ENCODE data around the gene ABHD12B.
"Not testable (repeated sequence)": the region's sequence is repeated elsewhere in the genome, so short reads cannot be mapped to it uniquely, and the experiment has no call there.

The ABHD12B gene

DNA sequence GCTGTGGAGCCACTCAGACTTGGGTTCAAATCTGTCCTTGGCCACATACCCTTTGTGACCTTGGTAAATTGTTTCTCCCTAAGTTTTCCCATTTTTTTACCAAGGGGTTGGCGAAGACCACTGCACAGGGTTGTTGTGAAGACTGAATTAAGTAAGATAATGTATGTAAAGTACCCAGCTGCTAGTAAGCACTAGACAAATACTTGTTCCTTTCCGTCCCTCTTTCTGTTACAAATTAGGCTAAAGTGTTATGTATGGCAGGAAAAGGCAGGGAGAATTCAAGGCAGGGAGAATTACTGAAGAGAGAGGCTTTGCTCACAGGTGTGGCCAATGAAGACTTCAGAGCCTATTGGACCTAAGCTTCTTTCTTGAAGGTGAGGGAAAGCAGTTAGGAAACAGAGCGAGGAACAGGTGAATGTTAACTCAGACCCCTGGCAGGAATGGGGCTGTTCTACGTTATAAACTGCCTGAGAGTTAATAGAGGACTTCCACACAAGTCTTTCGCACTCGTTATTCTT lies 25.9 kb downstream of the ABHD12B start:
- no peak for DNase-seq

DNA sequence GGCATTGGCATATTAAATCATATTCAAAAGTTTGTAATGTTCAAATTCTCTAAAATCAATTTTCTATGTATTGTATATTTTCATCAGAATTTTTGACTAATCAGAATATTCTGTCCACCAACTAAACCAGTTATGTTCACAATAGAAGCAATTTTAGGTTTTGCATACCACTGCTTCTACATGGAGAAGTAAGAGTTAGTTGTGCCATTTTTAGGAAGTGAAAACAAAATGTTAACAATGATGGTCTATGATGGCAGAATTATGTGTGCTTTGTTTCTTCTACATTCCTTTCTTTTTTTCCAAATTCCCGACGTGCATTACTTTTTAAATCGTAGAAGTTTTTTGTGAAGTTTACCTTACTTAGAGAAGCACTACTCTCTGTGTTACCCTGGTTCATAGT lies 29.5 kb downstream of the ABHD12B start:
- no peak for DNase-seq

DNA sequence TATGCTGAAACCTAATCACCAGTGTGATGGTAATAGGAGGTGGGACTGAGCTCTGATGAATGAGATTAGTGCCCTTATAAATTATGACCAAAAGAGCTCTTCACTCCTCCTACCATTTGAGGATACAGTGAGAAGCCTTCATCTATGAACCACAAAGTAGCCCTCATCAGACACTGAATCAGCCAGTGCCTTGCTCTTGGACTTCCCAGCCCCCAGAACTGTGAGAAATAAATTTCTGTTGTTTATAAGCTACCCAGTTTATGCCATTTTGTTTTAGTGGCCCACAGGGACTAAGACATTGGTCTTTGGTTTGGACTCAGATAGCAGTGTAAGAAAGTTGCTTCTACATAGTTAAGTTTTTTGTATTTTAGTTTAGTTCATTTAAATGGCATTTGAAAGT lies 32.9 kb downstream of the ABHD12B start:
- DNase-seq, result no peak

DNA sequence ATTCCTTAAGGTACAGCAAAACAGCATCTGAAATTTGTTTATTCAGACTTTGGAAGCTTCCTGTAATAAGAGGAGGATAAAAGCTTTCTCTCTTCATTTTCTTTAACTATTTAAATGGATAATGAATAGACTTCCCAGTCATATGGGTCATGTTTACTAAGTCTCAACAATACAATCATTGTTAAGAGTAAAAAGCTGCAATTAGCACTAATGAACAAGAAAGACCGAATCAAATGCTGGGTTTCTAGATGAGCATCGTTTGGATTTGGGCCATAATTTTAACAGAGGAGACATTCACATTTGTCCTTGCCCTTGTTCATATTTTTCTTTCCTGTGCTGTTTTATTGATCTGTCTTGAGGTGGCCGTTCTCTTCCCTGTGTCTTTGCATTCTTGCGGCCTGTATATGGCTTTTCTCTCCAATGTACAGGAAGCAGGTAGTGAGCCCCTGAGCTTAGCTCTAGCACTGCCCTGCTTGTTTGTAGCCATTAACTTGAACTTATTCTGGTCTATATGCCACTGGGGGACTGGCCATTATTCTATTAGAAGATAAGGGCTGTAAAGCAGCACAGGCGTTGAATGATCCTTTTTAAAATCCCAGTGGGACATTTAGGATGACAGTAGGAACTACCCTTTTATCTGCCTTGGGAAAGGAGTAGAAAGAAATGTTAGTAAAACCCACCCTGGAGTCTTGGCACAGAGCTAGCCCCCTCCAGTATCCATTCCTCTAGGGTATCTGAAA lies 34.6 kb downstream of the ABHD12B start:
- DNase-seq, result peak; percentile 37

GRCh38 chr14:50910495-50911420 lies 38.9 kb downstream of the ABHD12B start:
- no peak for DNase-seq

GRCh38 chr14:50917449-50917848 lies 45.6 kb downstream of the ABHD12B start:
- no peak for DNase-seq

DNA sequence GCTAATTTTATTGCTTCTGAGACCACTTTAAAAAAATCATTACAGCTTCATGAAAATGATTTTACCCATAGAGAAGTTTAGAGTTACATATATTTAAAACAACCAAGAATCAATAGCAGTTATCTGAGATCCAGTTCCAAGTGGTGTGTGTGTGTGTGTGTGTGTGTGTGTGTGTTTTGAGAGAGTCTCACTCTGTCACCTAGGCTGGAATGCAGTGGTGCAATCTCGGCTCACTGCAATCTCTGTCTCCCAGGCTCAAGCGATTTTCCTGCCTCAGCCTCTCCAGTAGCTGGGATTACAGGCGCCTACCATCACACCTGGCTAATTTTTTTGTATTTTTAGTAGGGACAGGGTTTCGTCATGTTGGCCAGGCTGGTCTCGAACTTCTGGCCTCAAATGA lies 47.7 kb downstream of the ABHD12B start:
- DNase-seq, result not testable (repeated sequence)

GRCh38 chr14:50920482-50921230 lies 48.8 kb downstream of the ABHD12B start:
- DNase-seq, result no peak

DNA sequence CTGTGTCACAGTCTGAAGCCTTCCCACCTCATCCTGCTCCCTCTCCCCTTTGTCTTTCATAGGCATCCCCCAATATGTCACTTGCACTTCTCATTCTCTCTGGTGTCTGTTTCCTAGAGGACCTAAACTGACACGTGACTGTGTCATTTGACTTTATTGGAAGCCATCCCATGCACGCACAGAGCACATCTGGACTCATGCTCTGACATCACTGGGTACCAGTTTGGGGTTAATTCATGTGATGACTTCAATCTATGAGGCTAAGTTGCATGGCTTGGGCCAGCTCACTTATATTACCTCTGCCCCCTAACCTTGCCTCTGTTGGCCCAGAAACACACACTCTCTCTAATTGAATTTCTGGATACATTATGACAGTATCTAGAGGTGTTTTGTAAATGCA lies 51.0 kb downstream of the ABHD12B start:
- no peak for DNase-seq

DNA sequence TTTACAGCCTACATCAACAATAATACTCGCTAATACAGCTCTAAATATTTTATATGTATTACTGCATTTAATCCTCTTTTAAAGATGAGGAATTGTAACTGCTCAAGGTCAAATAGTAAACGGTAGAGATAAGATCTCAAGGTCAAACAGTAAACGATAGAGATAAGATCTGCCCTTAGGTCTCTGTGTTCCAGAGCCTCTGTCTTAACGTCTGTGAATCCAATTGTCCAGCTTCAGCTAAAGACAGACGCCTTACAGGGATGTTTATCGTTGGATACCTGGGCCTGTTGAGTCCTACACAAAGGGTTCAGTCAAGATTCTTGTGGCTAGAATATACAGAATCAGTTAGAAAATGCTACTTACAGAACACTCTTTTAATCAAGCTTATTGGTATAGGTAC lies 52.4 kb downstream of the ABHD12B start:
- no peak for DNase-seq

DNA sequence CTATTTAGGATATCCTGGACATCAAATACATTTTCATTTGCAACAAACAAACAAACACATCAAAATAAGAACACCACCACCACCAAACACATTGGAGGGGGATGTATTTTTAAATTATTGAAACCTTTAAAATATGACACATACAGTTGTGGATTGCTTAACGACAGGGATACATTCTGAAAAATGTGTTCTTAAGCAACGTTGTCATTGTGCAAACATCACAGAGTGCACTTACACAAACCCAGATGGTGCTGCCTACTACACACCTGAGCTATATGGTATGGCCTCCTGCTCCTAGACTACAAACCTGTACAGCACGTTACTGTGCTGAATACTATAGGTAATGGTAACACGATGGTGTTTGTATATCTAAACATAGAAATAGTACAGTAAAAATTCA lies 53.0 kb downstream of the ABHD12B start:
- no peak for DNase-seq

GRCh38 chr14:50926851-50927386 lies 55.1 kb downstream of the ABHD12B start:
- no peak for DNase-seq

DNA sequence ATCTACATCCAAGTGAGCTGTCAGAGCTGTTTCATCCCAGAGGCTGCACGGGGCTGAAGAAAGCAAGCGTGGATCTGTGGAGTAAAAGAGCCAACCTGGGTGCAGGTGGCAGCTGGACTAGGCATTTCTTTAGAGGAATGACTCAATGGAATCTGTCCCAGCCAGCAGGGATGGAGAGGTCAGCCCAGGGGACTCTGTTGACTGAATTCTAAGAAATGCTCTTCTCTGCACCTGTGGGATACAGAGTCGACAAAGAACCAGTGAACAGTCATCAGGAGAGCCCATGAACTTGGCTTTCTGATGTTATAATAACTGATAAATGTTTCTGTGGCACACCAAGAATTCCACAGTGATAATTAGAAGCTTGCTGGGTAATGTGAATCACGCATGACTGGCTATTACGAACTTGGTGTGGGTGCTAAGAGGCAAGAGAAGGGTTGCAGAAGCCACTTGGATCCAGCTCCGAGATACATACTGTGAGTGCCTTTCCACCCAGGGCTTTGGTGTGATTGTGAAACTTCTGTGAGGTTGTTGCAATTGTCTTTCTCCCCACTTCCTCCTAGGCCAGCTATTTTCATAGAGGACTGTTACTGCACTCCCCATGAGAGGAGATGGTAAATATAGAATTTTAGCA lies 56.3 kb downstream of the ABHD12B start:
- DNase-seq, result no peak

- no peak for DNase-seq
These were observed 57.7 kb downstream of the ABHD12B start for GRCh38 chr14:50929506-50929905.

GRCh38 chr14:50931559-50931958 lies 59.7 kb downstream of the ABHD12B start:
- no peak for DNase-seq

GRCh38 chr14:50932156-50932555 lies 60.3 kb downstream of the ABHD12B start:
- DNase-seq, result no peak

DNA sequence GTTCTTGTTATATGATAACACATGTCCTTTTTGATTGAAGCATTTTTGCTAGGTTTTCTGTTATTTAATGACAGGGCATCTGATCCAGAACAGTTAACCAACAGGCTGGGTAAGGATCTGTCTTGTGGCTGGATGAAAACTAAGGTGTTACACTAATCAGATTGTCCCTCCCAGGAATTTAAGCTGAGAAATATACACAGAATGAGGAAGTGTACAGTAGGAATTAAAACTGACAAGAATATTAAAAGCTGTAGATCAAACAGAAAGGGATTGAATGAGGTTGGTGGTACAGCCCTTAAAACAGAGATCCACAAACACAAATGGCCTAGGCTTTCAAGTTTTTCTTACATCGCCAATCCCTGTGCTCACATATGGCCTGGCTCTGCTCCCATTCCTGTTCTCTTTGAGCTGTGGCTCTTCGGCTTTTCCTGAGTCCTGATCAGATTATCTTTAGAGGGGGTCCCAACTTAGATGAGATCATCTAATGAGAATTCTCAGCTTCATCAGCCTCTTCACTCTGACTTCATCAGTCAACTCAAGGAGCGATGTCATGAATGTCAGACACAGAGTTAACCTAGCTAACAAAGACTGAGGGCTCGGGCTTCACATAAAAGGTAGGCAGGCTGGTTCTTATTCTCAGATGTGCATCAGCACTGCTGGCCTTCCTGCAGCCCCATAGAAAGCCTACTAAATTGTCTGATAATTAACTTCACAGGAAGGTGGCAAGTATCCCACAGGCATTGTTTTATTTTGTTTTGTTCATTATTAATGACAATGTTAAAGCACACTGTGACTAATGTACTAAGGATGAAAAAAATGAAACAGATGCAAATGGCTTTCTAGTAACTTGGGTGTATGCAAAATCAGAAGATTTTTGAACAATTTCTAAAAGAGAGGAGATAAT lies 61.0 kb downstream of the ABHD12B start:
- no peak for DNase-seq

DNA sequence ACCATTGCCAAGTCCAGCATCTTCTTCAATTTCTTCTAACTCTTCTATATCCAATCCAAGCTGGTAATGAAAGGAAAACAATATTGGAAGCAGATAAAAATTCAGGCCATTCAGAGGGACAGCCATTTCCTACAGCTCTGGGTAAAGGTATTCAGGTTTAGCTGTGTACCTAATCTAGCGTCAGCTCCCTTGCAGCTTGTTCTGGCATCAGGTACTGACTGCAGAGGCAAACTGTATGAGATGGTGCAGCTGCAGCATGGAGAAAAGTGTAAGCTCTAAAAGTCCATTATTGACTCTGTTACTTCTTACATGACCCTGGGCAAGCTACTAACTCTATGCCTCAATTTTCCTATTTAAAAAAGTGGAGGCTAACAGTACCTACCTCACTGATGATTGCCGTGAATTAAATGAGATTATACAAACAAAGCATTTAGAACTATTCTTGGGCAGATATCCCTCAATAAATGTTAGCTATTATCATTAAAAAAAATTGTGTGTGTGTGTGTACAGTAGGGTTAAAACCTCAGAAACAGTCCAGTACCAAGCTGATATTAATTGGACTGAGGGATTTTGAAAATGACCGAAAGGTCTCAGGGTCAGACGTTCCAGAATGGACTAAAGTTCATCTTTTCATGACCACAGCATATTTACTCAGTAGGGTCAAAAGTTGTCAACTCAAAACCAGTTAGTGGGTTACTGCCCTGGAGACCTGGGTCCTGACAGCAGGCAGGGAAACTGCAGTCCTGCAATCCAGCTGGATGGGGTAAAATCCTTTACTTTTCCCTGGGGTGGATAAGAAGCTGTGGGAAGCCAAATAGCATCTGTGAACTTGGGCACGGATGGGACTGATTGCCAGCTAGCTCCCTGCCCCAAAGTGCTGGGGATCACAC lies 63.5 kb downstream of the ABHD12B start:
- DNase-seq, result no peak

DNA sequence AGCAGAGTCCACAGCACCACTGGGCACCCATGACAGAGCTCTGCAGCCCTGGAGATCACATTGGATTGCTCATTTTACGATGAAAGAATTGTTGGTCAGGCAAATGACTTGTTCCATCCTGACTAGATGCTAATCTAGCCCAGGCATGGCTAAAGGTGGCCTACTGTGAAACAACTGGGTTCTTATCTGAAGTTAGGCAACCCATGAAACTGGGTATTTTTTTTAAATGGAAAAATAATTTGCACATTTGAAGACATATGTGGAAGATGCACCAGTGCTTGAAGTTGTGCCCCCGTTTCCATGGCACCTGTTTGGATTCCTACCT lies 64.1 kb downstream of the ABHD12B start:
- DNase-seq, result no peak

- DNase-seq, result no peak
These were observed 65.0 kb downstream of the ABHD12B start for GRCh38 chr14:50936882-50937281.
